GM21737 (cell line): ENCODE results near the gene SPRED2.
A peak's percentile ranks its signal among the peaks of the same experiment; 100 is the strongest.

ENCODE experiments used
- ATAC-seq: cut with Tn5 transposase; IDR thresholded peaks from one replicate; pipeline ENCODE4 v1.9.1; 2021; ENCODE audit warnings: mild to moderate bottlenecking, moderate library complexity; ENCODE audit not compliant: unreplicated experiment

Gene SPRED2

DNA sequence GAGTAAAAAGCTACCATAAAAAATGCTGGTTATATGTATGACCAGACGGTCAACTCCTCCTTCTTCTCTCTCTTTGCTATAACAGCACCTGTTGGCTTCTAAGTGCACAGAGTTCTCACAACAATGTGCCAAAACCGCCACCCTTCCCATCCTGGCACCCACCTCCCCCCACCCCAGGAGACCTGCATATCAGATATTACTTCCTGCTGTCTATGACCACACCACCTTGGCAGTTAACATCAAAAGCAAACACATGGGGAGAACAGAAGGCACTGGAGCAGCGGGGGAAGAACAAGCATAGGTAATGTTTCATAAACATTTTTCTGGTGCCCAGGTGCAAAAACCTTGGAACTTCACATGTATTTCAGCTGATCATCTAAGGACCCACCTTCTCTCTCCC, 15.5 kb downstream of the SPRED2 start:
- ATAC-seq, result no peak

DNA sequence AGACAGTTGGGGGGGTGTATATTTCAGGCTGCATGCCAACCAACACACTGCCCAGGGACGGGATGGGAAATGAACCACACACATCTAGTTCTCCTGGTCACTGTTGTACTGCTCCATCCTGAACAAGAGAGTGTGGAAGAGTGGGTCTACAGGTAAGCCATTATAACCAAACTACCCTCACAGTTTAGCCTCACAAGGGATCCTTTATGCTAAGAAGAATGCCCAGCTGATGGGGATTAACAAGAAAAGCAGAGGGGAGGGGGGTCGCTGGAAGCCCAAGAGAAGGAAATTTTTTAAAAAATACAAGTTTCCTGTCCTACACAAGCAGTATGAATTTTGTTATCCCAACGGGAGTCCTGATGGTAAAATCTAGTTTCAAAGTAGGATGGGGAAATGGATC, 16.1 kb downstream of the SPRED2 start:
- no peak for ATAC-seq

DNA sequence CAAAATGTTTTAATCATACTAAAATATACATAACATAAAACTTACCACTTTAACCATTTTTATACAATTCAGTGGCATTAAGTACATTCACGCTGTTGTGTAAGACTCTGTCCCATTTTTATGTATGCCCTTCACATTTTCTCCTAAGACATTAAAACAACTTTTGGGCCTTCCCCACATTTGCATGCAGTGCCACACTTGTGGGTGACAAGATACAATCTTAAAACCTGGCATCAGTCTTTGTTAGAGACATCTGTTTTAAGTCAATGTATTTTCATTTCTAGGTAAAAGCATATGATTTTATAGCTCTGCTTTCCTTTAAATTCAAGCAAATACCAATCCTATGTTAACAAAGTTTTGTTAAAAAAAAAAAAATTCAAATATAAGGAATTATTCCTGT, 17.3 kb downstream of the SPRED2 start:
- ATAC-seq, result no peak

DNA sequence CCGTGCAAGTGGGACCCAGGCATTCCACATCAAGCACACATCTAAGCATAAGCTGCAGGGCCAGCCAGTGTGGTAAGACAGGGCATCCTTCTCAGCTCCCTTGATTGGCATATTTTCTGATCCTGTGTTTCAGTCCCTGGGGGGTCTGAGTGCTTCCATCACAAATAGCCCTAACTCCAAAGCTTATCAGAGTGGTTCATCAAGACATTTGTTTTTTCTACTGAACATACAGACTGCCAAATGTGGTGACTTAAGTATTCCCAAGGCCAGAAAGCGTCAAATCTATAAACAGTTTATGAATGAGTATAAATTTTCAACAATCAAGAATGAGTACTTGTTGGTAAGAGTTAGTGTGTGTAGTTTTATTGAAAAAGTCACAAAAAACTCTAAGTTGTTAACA, 18.8 kb downstream of the SPRED2 start:
- no peak for ATAC-seq

DNA sequence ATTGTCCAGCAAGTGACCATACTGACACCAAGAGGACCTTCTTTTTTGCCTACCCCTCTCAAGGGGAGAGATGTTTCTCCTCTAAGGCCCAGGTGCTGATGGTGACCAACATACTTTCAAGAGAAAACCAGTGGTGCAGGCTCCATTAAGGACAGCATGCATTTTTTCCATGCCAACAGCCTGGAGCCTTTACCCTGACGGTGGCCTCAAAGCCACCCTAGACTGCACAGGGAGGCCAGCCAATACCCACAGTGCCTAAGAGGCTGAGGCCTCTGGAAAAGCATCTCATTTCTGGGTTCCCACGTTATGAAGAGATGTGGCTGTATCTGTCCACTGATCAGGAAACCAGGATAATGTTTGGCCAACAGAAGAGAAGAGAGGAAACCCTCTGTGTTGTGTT, 19.3 kb downstream of the SPRED2 start:
- no peak for ATAC-seq

DNA sequence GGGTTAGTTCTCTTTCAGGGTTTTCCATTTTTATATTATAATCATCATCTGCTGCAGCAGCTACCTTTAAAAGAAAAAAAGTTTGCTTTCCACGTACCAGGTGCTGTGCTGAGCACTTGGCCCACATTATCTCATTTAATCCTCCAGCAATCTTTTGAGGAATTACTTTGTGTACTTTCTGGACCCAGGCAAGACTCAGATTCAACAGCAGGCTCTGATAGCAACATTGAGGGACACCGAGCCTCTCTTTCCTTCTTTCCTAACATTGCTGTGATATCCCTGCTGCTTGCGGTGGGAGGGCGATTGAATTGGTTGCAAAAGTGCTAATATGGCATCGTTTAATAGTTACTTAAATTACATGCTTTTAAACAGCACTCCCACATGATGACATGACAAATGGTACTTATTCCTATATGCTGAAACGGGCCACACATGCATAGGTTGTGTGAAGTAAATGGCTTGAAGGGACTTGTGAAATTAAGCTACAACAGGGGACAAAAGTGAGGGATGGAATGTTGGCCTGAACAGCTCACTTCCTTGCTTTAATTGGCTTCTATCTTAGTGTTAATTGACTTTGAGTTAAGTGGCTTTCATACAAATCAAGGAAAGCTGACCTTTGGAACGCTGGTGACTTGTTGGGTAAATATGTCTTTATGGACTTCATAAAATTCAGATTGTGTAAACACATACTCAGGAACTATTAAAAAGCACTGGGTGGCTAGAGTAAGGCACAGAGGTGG, 21.2 kb downstream of the SPRED2 start:
- no peak for ATAC-seq

DNA sequence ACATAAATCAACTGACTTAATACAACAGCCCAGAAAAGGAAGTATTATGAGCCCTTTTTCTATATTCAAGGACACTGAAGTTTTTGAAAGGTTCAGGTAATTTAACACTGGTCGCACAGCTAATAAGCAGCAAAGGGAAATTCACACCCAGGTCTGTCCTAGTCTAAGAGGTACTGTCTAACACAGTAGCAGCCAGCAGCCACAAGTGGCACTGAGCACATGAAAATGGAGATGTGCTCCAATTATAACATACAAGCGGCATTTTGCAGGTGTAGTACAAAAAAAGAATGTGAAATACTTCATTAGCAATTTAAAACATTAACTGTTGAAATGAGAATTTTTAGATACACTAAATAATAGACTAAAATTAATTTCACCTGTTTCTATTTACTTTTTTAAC, 23.4 kb downstream of the SPRED2 start:
- no peak for ATAC-seq

DNA sequence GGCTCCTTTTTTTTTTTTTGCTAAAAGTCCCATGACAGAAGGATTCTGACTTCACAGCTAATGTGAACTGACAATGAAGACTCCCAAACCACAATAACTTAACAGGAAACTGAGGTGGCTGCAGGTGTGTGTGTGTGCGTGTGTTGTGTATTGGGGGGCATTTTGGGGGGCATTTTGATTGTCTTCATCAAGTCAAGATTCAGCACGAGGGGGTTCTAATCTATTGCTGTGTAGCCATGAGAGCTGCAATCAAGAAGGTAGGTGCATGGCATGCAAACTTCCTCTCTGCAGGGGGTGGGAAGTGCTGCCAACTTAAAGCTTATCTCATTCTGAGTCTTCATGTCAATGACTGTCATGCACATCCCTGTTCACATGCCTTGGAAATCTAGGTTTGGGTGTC, 25.2 kb downstream of the SPRED2 start:
- ATAC-seq, result no peak

DNA sequence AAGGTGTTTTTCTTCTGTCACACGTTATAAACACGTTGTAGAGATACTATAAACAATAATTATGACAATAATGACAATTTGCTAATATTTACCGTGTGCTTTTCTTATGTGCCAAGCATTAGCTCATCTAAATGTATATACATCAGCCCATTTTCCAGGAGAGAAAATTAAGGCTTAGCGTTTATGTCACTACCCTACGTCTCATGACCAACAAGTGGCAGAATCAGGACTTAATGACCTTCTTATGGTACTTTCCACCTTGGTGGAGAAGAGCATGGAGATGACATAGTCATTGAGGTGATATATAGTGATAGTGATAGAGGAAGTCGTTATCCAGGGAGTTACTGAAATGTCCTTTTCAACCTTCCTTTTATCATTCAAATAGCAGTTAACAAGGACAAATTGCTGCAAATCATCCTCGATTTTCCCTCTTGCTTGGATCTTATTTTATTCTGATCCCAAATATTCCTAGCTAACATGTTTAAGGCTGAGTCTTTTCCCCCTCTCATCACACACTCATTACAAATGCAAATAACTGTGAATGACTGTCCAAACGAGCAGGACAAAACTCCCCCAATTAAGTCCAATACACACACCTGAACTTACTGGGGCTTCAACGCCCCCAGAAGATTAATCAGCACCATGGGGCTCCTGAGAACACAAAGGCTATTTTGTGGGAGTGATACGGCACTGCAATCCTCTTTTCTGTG, 27.3 kb downstream of the SPRED2 start:
- ATAC-seq, result no peak

DNA sequence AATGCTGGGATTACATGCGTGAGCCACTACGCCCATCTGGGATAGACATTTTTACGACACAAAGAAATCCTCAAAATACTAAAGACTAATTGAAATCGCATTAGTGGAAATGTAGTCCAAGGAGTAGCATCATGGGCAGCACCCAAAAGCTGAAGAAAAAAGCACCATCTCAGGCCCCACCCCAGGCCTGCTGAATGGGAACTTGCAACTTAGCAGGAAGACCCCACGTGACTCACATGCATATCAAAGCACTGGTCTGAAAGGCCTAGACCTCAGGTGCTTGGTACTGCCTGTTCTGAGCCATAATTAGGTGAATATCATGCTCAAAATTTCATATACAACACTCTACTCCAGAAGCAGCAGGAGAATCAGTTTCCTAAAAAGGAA, 28.9 kb downstream of the SPRED2 start:
- no peak for ATAC-seq

DNA sequence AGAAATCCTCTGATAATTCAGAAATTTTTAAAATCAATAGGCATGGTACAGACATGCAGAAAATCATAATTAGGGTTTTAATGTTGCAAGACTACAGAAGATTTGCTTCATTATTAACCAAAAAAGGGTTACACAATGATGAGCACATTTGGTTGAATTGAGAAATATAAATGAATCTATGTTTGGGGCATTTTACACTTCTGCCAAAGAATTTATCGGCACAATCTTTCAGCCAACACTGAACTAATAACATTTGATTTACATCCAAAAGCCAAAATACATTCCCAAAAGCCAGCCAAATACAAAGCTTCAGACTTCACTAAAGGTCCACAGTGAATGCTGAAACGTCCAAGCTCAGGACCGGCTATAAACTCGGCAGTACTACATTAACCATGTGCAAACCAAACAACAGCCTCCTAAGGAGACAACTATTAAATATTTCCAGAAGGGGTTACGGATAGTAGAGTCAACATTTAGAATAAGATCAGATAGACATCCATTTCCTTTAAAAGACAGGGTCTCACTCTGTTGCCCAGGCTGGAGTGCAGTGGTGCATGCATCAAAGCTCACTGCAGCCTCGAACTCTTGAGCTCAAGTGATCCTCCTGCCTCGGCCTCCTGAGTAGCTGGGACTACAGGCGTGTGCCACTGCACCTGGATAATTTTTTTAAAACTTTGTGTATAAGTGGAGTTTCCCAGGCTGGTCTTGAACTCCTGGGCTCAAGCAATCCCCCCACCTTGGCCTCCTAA, 29.4 kb downstream of the SPRED2 start:
- no peak for ATAC-seq

DNA sequence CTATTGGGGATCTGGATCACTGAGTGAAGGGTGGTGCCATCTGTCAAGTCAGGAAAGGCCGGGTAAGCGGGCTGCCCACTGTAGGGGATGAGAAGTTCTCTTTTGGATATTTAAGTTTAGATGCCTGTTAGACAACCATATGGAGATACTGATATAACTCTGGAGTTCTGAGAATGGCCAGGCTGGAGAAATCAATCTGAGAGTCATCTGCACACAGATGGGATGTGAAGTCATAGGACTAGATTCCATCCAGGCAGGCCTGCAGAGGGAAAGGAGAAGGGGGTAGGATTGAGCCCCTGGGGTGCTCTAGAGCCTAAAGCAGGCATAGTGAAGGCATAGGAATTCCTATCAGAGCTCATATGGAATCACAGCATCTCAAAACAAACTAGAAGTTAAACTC, 30.1 kb downstream of the SPRED2 start:
- ATAC-seq, result no peak

DNA sequence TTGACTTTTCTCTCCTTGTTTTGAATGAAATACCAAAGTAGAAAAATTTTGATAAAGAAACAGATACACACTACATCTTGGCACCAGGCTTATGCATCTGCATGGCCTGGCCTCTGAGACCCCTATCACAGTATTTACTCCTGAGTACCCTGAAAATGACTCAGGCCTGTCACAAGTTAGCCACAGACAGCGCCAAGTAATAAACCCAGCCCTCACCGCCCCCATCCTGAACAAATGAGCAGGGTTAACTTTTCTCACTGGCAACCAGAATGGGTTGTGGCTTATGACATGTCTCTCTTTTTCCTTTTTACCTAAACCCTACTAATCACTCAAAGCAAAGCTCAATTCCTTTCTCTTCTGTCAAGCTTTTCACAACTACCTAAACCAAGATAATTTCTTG, 35.3 kb downstream of the SPRED2 start:
- no peak for ATAC-seq

DNA sequence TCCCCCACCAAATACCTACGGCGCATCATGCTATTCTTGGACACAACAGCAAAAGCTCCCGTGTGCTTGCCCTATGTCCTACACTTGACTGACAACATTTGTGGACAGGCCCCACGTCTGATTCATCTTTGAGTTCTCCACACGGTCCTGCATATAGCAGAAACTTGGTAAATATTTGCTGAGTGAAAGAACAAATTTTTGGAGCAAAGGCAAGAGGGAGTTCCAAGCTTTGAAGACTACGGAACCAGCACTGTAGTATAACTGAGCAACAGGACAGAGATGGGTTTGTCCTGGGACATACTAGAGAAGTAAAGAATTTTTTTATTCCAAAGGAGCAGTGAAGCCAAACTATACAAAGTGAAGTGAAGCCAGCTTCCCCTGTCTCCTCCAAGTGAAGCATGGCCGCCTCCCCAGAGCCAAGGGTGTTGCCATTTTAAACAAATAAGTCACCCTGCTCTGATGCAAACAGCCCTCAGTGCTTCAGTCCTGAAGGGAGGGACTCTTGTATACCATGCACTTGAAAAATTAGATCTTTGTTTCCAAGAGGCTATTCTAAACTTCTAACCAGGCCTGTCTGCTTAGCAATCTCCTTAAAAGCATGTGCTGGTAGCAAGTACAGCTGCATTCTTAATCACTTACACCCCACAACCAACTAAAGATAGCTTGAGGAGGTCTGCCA, 35.9 kb downstream of the SPRED2 start:
- no peak for ATAC-seq

DNA sequence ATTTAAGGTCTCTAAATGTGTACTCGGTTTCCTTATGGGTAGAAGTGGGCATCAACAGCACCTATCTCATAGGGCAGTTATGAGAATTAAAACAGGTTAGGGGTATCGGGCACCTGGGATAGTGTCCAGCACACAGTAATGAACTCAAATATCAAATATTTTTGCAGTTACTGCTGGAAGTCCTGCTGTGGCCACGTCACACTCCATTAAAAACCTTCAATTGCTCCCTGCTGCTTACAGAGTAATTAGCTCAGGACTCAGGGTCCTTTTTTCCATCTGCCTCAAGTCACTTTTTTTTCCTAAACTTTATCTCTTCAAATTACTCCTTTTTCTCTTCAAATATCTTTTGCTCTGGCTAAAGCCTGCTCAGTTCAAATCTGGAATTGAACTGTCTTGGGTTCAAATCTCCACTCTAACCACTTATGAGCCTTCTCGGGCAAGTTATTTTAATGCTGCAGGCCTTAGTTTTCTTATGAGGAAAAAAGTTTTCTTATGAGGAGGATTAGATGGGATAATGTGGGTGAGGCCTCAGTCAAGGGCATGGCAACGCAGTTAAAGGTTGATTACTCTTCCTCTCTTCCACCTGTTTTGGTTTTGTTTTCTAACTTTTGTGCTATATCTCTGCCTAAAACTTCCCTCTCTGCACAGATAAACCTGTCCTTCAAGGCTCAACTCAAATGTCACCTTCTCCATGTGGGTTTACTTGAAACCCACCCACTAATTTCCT, 36.6 kb downstream of the SPRED2 start:
- no peak for ATAC-seq

DNA sequence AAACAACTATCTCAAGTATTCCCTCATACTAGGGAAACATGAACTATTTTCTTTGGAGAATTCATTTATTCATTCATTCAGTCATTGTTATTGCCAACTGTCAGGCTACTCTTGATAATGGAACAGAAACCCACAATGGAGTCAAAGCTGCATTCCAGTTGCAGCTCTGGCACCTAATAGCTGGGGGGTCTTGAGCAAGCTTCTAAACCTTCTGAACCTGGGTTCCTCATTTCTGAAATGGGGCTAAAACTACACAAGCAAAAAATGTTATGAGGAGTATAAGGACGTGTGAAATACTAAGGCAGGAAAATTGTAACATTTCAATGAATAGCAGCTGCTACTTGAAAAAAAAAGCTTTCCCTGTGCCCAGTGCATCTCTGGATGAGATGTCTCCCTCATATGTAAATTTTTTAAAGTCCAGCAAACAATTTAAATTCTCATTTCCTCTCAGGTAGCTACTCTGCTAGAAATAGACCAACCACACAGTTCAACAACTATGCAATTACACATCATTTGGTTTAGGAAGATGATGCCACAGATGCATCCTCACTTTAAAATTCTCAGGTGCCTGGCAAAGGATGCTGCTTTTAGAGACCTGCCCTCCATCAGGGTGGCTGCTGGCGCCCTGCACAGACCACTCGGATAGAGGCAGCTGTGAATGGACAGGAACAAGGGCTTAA, 38.5 kb downstream of the SPRED2 start:
- ATAC-seq, result no peak

DNA sequence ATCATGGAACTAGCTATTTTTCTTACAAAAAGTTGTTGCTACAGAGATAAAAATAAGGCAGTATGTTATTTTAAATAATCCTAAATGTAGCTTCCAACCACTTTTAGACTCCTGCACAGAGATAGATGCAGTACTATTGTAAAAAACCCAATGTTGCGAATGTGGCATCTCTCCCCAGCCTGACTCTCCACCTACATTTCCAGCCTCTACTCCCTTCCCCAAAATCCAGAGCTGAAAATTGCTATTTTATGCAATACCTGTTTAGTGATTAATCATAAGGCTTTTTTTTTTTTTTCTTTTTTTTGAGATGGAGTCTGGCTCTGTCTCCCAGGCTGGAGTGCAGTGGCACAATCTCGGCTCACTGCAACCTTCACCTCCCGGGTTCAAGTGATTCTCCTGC, 39.4 kb downstream of the SPRED2 start:
- no peak for ATAC-seq

DNA sequence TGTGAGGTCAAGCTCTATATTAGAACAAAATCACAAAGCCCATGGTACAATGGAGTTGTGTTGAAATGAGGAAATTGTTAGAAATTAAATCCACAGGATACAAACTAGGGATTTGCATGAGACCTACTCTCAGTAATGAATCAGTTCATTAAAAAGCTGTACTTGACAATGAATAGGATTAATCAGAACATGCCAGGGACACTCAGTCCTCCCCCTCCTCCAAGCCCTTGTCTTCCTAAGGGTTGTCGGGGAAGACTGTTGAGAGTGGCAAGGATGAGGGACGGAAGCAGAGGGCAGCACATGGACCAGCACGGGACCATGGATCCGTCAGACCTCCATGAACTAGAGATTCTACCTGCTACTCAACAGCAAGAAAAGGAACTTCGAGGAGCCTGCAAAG, 39.8 kb downstream of the SPRED2 start:
- no peak for ATAC-seq

DNA sequence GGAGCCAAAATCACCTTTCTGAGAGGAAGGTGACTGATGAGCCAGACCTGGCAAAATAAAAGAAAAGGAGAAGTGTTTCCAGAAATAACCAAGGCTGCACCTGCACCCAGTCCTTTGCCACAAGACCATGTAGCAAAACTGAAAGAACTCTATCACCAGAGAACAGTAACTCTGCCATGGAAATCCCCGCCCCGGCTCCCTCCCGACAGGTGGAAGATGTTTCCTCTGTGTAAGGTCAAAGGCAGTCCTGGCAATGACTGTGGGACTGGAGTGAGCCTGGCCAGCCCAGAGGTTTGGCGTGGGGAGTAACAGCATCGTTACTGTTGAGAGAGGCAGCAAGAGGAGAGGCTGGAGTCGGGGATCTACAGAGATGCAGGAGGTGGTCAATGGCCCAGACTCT, 42.3 kb downstream of the SPRED2 start:
- peak; percentile 79 for ATAC-seq

DNA sequence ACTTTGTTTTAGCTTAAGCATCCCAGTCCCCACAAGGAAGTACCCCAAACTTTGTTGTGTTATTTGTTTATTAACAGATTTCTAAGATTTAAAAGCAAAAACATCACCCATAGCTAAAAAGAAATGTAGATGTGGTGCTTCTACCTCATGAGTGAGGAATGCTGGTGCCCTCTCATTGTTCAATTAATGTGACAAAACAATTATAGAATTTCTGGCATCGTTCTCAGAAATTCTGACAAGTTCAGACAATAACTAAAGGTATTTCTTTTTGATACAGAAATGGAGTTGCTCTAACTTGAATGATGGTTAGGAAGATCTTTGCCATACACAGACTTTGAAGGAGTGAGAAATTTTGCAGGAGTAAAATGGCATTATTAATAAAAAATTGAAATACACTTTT, 42.9 kb downstream of the SPRED2 start:
- no peak for ATAC-seq
